Body of pancreas (tissue), 4 donors: ENCODE data around the gene DKK3.

Experiments
- CTCF ChIP-seq, 7 experiments: fragments of 450-650 bp in 4 of 7; fragments of 200-600 bp in 3 of 7; sonication (generic) in 3 of 7; IDR thresholded peaks; one replicate each; pipeline ENCODE4 v1.5.1; 2016 to 2019; ENCODE audit warnings: antibody characterized with exemption in 7 of 7
- POLR2A ChIP-seq, 3 donors: fragments of 450-650 bp; IDR thresholded peaks; one replicate each; pipeline ENCODE4 v1.6.1; 2016; ENCODE audit warnings: antibody characterized with exemption in 3 of 3, mild to moderate bottlenecking in 2 of 3

- TF ChIP-seq POLR2A (IDR thresholded peaks at IDR 0.05): no peak
- no peak for TF ChIP-seq CTCF (IDR thresholded peaks at IDR 0.05)
Measured at GRCh38 chr11:12008790-12009616, 577 bp upstream of the DKK3 start.
